Measurements from ENCODE around the gene HIP1R.
"Not testable (repeated sequence)": the region's sequence is repeated elsewhere in the genome, so short reads cannot be mapped to it uniquely, and the experiment has no call there.

Gene HIP1R

DNA sequence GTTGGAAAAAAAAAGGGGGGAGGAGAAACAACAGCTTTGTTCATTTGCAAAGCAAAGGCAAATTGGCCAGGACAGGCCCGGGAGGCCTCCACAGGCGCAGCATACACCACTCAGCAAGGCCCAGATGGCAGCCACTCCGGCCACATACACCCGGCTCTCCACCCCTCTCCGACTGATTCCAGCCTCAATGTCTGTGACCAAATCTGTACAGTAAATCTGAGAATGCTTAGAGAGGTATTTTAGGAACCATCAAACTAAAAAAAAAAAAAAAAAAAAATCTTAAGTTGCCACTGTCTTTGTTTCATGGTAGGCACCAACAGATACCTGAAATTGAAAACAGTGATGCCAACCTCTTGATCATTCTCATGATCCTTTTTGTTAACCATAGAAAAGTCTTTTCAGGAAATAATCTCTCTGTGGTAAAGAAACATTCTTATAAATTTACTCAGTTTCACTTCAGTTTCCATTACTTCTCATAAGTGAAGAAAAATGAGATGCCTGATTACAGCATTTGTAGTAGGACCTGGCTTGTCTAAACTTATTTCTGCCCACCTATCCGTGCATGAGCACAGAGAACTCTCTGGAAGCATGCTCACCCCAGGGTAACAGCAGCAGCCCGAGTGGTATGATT lies 40.4 kb downstream of the HIP1R start:
- DNase-seq (ENCODE audit: low spot score), result no peak

DNA sequence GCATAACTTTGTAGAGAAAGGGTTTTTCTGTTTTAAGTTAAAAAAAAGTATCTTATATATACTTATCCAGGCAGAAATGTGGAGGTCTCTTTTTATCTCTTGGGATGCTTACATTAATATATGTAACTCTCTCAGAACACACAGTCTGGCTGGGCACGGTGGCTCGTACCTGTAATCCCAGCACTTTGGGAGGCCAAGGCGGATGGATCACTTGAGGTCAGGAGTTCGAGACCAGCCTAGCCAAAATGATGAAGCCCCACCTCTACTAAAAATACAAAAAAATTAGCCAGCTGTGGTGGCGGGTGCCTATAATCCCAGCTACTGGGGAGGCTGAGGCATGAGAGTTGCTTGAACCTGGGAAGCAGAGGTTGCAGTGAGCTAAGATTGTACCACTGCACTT lies 41.0 kb downstream of the HIP1R start:
- DNase-seq (ENCODE audit: low spot score), result not testable (repeated sequence)

DNA sequence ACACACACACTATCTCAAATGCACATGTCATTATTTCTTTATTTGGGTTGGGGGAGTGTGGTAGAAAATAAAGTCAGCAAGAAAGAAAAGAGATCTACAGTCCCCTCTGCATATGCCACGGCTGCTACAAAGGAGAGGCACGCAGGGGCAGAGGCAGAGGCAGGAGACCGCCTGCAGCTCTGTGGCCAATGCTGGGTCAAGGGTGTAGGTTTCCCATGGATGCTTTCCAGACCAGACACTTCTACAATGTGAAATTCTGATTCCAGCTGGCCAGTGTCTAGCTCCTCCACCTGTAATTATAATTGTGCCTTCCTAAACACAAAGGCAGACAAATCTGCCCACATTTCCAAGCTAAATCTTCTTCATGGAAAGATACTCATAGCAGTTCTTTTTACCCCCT lies 41.5 kb downstream of the HIP1R start:
- DNase-seq (ENCODE audit: low spot score), result no peak

DNA sequence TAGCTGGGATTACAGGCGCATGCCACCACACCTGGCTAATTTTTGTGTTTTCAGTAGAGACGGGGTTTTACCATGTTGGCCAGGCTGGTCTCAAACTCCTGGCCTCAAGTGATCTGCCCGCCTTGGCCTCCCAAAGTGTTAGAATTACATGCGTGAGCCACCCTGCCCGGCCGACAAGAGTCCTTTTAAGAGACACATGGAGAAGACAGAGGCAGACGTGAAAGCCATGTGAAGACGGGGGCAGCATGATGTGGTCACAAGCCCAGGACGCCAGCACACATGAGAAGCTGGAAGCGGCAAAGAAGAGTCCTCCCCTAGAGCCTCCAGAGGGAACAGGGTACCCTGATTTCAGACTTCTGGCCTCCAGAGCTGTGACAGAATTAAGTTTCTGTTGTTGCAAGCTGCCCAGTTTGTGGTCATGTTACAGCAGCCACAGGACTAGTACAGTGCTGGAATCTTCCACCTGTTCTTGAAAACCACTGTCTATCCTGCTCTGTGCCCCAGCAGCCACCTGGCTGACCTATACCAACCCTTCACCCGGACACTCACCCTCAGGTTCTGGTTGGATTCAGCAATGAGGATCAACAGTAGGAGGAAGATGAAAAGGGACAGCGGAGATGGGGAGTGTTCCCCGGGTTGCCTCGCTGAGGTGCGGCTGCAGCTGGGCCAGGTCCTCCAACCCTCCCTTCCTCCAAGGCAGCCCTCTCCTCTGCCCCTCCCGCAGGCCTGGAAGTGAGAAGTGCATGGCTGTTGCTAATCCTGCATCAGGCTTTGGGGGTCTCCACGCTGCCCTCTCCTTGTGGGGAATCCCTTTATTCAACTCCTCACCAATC lies 43.7 kb downstream of the HIP1R start:
- DNase-seq (ENCODE audit: low spot score), result no peak

DNA sequence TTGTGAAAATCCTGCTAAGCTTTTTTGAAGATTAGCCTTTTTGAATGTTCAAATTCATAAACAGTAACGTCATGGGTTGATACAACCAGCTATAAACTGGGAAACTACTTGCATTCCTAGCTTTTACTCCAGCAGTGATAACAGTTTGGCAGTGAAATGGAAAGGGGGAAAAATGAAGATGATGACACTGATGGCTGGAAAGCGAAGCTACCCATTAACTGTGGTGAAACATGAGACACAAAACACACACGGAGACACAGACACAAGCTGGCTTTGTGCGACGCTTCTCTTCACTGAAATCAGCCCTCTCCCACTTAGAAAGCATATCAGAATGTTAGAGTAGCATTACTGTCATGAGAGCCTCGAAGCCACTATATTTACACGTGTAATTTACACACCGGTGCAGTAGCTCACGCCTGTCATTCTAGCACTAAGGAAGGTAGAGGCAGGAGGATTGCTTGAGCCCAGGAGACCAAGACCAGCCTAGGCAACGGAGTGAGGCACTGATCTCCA lies 45.0 kb downstream of the HIP1R start:
- DNase-seq (ENCODE audit: low spot score), result no peak

DNA sequence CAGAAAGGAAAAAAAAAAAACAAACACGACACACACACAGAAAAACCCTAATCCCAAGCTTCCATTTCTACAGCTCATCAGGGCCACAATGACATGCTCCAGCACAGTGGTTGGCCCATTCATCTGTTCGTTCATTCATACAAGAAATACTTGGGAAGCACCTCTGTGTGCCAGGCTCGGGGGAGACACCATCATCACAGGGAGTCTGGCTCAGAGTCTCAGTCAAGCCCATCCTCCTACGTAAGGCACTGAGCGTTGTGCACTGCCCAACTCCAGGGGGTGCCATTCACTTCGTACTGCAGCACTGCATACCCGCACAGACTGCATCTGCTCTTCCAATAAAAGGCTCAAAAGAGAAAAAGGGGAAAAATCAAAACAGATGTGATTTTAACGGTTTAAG lies 45.4 kb downstream of the HIP1R start:
- DNase-seq (ENCODE audit: low spot score), result no peak

DNA sequence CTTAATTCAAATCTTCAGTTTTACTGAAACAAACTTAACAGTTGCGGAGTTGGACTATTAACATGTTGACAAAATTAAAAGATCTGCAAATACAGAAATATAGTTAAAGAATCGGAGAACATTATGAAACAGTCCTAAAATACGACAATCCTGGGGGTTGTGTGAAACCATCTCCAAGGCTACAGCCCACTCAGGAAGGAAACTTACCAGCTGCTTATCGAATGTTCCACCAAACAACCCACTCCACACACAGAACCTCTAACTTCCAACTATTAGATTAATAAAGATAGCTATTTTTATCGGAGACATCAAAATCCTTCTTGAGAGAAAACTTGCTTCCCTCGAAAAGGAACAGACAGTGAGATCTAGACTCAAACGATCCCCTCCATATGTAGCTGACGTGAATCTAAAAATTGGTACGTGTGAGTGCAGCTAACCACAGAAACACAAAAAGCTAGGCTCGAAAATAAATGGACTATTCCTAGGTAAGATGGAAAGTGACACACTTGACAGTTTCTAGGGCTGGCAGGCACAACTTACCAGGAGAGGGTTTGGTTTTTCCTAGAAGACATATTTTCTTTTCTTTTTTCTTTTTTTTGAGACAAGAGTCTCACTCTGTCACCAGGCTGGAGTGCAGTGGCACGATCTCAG lies 47.8 kb downstream of the HIP1R start:
- DNase-seq (ENCODE audit: low spot score), result no peak

DNA sequence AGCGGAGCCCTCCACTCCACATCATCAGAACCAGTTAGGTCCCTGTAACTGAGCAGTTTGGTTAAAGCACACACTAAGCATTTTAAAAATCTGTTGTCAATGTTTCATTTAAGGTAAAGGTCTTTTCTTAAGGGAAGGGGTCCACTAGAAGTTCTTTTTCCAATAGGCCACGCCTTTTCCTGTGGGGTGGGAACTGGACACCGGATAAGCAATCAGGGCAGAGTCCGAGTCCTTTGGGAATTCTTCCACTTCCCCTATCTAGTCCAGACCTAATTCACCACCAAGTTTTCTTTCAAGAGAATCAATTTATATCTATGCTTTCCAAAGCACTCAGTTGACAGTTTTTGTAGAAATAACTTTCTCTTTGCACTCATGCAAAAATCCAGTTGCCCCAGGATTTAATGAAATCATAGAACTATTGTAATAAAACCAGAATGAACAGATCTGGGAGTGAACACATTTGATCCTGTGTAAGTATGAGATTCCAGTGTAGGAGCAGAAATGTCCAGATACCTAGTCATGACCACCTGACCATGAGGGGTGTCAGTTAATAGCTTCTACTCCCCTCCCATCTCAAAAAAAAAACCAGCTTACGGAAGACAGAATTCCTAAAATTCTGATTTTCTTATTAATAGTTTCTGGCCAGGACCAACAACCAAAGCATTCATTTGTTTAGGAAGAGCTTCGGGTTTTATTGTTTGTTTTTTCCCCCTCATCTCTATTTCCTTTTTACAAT lies 49.0 kb downstream of the HIP1R start:
- DNase-seq (ENCODE audit: low spot score), result peak; percentile 8

DNA sequence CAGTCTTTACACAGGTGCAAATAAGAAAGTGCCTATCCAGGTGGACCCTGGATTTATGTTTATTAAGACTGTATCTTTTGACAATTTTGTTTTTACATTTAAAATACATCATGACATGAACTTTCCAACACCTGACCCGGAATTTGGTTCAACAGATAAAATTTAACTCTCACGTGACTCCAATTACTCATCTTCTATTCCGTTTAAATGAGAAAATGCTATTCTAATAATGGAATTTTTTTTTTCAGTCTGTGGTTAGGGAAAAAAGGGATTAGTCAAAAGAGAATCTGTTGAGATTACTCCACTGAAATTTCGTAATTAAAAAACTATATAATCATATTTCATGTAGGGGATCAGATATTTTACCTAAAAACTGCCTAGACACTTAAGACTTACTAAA lies 49.6 kb downstream of the HIP1R start:
- no peak for DNase-seq (ENCODE audit: low spot score)

DNA sequence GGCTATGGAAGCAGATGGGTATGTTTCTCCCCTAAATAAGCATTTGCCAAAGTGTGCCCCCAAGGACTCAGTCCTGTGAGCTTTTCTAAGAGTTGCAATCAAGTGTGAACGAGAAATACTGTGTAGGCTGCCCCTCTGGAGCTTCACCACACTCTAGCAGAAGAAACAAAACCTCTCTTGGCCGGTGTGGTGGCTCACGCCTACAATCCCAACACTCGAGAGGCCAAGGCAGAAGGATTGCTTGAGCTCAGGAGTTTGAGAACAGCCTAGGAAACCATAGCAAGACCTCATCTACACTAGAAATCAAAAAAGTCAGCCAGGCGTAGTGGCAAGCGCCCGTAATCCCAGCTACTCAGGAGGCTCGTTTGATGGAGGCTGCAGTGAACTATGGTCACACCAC lies 50.9 kb downstream of the HIP1R start:
- DNase-seq (ENCODE audit: low spot score), result no peak

DNA sequence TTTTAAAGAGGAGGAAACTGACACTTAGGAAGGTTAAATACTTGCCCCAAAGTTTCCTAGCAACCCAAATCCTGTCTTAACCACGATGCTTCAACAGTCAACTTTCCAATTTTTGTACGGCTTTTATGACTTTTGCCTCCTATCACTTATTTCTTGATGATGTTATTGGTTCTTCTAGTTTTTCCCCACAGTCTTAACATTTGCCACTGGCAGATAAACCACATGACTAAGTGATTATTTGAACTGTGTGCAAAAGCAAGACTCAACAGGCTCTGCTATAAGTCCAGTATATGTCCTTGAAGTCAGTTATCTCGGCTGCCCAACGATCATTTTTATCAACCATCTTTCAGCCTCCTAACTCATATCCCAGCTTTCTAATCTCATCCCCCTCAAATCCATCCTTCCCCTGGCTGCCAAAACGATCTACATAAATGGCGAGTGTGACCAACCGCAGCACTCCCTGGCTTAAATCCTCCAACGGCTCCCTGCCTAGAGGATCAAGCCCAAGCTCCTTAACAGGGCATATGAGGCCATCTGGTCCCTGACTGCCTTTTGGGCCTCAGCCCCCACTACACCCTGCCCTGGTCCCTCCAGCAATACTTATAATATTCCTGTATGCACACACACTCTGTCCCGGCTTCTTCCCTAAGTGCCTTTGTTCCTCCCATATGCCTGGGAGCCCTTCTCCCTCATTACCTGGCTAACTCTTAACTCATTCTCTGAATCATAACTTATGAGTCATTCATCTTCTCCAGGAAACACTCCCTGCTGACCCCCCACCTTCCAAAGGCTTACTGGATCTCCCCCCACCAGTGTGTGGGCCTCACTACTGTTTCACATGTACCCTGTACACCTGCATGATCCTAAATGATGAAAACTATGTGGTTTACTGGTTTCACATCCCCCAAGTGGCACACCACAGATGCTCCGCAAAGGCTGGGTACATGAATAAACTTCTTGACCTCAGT lies 51.9 kb downstream of the HIP1R start:
- no peak for DNase-seq (ENCODE audit: low spot score)

DNA sequence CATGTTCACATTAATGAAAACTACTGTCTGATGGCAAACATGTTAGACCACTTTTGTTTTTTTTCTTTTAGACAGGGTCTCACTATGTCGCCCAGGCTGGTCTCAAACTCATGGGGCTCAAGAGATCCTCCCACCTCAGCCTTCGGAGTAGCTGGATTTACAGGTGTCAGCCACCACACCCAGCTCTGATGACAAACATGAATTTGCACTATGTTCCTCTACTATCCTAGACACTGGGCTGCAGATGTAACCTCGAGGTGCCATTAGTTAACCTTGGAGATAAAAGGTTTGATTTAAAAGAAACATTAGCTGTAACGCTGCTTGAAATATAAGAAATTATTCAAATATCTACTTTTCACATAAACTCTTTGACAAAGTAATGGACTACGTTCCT lies 52.6 kb downstream of the HIP1R start:
- no peak for DNase-seq (ENCODE audit: low spot score)

DNA sequence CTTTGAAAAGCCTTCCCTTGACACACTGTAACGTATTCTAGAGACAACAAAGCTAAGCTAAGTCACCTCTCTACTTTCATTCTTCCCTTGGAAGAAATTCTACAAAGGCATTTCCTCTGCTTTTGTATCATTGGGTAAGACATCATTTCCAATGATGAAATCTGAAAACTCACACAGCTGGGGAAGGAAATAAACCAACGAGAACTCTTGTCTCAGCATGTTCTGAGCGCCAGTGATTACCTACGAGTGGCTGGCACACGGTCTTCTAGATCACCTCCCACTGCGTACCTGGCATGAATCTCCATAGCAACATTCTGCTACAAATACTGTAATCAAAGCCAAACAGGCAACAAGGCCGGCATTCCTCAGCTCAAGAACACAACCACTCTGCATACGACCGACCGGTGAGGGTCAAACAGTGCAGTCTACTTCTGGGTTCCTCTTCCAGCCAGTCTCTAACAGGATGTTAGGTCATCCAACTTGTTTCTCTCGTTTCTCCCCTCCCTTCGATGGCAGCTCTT lies 53.0 kb downstream of the HIP1R start:
- no peak for DNase-seq (ENCODE audit: low spot score)

DNA sequence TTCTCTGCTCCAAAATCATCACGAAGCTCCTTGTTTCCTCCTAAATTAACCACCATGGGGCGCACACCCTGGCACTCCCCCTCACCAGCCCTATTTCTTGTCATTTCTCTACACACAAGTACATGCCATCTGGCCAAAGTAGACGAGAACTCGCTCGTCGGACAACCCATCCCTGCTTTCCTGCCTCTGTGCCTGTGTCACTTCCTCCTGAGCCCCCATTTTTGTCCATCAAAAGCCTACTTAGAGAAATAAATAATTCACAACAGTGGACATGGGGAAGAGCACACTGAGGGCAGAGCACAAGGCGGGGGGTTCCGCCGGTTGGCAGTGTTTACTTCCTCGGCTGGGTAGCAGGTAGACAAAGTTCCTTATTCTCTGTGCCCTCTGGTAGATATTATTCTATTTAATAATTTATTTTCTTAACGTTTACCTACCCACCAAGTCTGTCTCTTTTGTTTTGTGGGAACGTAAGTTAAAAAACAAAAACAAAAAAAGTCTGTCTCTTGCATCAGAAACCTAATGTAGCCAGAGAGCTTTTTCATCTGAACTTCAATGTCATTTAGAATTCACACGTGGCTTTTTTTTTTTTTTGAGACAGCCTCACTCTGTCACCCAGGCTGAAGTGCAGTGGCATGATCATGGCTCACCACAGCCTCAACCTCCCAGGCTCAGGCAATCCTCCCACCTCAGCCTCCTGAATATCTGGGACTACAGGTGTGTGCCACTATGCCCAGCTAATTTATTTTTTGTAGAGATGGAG lies 54.7 kb downstream of the HIP1R start:
- no peak for DNase-seq (ENCODE audit: low spot score)

DNA sequence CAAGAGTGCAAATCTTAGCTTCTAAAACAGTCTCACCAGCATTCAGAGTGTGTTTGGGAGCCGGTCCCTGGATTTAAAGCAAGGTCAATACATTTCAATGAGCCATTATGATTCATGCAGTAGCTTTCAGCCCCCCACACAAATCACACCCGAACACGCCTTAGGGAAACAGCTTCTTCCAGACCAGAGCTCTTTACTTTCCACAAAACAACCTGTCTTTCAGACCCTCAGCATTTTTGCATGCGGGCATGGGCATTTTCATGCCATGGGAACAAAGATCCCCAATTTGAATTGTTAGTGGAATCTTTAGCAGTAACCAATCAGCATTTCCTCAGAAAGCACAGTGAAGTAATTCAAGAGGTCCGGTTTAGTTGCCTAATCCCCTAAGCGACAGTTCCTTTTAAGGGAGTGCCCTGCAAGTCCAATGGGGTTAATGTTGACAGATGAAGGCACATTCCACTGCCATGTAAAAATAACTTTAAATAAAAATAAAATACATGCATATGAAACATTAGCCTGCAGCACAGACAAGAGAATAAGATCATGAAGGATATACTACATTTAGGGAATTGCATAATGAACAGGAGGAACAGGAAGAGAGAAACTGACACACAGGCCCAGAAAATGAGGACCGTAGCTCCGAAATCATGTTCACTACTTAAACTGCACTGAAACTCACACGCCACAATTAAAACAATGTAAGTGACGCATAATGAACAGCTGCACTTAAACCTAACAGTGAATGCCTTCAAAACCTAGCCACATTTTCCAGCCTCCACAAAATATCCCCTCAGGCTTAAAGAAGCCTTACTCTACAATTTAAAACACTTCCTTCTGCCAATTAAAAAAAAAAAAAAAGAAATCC lies 56.6 kb downstream of the HIP1R start:
- DNase-seq (ENCODE audit: low spot score), result no peak

DNA sequence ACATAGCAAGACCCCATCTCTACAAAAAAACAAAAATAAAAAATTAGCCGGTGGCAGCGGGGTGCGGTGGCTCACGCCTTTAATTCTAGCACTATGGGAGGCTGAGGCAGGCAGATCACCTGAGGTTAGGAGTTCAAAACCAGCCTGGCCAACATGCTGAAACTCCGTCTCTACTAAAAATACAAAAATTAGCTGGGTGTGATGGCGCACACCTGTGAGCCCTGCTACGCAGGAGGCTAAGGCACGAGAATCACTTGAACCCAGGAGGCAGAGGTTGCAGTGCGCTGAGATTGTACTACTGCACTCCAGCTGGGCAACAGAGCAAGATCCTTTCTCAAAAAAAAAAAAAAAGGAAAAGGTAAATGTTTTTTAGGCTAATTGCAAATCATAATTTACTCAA lies 57.5 kb downstream of the HIP1R start:
- not testable (repeated sequence) for DNase-seq (ENCODE audit: low spot score)

DNA sequence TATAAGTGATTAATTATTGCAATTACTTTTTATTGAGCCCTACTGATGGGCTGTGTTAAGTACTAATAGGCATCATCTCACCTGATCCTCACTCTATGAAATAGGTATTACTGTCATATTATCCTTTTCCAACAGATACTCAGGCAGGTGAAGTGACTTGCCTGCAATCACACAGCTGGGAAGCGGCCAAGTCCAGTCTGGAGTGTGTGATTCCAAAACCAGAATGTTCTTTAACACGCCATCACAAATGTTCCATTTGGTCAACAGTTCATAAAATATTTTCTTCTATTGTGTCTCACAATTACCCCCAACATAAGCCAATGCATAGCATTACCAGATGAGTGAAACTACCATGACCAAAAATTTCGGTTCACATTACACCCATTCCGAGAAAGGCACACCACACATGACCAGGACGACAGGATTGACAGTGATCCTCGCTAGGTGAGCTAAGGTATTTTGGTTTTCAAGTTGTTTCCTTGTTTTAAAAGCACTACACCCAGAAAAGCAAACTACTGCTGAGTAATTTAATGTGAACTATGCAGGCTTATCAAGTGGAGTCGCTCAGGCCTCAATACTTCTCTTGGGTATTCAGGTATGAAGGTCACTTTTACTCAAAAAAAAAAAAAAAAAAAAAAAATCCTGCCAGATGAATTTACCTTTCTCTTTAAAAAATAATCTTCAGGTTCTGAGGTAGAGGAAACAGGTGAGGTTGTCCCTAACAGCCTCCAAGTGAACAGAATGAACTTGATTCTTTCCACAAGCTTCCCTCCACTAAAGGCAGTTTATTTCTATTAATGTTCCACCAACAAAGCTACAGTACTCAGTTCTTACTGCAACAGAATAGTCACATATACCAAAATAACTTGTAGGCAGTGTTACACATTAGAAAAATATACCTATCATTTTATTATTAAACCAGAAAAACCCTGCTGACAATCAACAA lies 58.2 kb downstream of the HIP1R start:
- no peak for DNase-seq (ENCODE audit: low spot score)

Measured in left forelimb (tissue), 1 donor.